Keratinocyte (primary cell): ENCODE measurements around the gene ARPC5.

ENCODE experiments used
- CTCF ChIP-seq, 3 experiments: IDR thresholded peaks in 1 of 3; conservative IDR thresholded peaks in 1 of 3; optimal IDR thresholded peaks in 1 of 3; 2 replicates in 2 of 3; 3 replicates in 1 of 3; pipeline versions ENCODE3 to v1.5.1; 2011; ENCODE audit warnings: low read length in 3 of 3, mild to moderate bottlenecking in 3 of 3, moderate library complexity in 2 of 3, control low read depth in 1 of 3, inconsistent platforms in 1 of 3; ENCODE audit not compliant: insufficient read depth in 2 of 3; ENCODE audit errors: extremely low read depth in 1 of 3
- EZH2 ChIP-seq: IDR thresholded peaks from one replicate; pipeline ENCODE4 v1.6.1; 2012; ENCODE audit warnings: inconsistent platforms, mild to moderate bottlenecking, low read length, moderate library complexity

GRCh38 chr1:183592733-183593132 is 42.9 kb downstream of the ARPC5 start:
- TF ChIP-seq CTCF (optimal IDR thresholded peaks at IDR 0.05 in 1 of 3, IDR thresholded peaks at IDR 0.05 in 1 of 3, conservative IDR thresholded peaks at IDR 0.05 in 1 of 3; ENCODE audit: extremely low read depth in 1 of 3, insufficient read depth in 2 of 3, low read length in 3 of 3) (no peak), EZH2 (no peak)
